Activated CD8-positive, alpha-beta memory T cell treated with anti-CD3 and anti-CD28 coated beads, Interleukin-2, amount 50 U/mL, for 4 hours (primary cell): ENCODE results near the gene NGFR.
A peak's percentile ranks its signal among the peaks of the same experiment; 100 is the strongest.

Experiments used
- DNase-seq: peaks from one replicate; pipeline ENCODE4 v3.0.0-alpha.2; 2020

The NGFR gene

GRCh38 chr17:49519781-49520180 is 24.7 kb downstream of the NGFR start:
- DNase-seq, result no peak

GRCh38 chr17:49520386-49521087 is 25.4 kb downstream of the NGFR start:
- no peak for DNase-seq

- no peak for DNase-seq
These were observed 26.0 kb downstream of the NGFR start for GRCh38 chr17:49521088-49521450.

- DNase-seq, result no peak
These were observed 26.6 kb downstream of the NGFR start for GRCh38 chr17:49521471-49522356.

DNA sequence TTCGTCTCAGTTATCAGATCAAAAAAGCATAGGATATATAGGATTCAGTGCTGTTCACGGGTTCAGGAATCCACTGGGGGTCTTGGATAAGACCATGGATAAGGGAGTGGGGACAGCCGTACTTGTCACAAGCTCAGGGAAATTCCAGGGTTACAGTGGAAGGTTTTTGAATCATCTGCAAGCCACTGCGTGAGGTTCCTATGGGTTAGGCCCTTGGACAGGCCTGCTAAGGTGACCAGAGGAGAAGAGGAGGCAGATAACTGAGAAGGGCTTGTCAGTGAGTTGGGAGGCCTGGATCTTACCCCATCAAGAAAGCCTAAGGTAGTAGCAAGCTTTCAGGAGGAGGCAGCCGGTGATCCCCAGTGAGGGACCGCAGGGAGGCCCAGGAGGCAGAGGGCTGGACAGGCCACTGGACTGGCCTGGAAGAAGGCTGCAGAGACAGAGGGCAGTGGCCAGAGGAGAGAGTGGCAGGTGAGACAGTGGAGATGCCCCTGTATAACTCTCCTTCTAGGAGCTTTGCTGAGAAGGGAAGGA is 27.3 kb downstream of the NGFR start:
- DNase-seq, result no peak

GRCh38 chr17:49523196-49523595 is 28.1 kb downstream of the NGFR start:
- no peak for DNase-seq

DNA sequence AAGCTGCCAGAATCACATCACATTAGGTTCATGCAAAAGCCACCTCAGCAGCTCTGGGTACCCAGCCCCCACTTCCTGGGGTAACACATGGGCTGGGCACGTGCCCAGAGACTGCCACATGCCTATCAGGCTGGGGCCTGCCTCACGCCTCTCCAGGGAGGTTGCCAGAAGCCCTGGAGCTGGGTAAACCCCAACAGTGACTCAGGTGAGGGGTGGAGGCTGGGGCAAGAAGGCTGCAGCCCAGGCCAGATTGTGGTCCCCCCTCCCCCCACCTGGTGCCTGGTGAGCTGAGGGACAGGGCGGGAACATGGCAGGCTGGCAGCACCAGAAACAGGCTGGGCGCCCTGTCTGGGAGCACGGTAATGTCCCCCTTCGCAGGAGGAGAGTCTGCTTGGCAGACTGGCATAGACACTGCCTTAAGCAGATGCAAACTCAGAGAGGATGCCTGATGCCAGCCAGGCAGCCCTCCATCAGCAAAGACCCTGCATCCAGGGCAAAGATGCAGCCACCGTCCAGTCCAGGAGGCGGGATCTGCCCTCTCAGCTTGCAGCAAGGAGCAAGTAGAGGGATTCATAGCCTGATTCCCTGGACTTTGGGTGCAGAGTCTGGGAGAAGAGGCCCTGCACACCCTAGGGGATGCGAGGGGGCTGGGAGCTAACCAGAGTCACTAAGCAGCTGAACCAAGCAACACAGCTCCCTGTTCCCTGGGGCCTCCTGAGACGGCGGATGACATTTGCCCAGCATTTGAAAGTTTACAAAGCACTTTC is 28.8 kb downstream of the NGFR start:
- peak; percentile 20 for DNase-seq

DNA sequence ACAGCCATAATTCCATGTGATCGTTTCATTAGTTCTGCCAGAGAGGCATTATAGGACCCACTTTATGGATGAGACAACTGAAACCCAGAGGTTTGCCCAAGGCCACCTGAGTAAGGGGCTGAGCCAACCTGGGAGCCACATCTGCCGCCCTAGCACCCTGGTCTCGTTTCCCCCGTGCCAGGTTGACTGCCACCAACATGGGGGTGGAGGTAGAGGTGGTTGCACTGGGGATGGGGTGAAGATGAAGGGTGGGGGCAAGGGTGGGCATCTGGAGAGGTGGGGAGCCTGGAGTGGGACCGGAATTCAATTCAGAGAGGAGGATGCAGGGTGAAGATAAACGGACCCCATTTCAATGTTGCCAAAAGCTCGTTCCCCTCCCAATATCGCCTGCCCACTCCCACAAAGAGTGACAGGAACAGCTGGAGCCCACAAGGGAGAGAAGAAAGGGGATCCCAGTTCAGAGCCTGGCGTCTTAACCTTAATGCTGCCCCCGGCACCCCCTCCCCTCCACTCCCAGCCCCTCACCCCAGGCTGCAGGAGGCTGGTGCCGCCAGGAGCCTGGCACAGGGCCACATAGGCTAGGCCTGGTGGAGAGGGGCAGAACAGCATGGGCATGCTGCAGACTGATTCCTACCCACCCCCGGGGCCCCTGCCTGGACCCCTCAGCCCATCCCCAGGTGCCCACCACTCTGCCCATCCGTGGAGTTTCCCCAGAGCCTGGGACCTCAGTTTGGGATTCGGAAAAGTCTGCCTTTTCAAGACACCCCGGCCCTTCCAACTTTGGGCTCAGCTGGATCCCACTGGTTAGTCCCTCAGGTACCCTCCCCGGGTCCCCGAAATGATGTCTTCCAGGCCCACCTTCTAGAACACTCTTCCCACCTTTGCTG is 29.6 kb downstream of the NGFR start:
- DNase-seq, result peak; percentile 7

DNA sequence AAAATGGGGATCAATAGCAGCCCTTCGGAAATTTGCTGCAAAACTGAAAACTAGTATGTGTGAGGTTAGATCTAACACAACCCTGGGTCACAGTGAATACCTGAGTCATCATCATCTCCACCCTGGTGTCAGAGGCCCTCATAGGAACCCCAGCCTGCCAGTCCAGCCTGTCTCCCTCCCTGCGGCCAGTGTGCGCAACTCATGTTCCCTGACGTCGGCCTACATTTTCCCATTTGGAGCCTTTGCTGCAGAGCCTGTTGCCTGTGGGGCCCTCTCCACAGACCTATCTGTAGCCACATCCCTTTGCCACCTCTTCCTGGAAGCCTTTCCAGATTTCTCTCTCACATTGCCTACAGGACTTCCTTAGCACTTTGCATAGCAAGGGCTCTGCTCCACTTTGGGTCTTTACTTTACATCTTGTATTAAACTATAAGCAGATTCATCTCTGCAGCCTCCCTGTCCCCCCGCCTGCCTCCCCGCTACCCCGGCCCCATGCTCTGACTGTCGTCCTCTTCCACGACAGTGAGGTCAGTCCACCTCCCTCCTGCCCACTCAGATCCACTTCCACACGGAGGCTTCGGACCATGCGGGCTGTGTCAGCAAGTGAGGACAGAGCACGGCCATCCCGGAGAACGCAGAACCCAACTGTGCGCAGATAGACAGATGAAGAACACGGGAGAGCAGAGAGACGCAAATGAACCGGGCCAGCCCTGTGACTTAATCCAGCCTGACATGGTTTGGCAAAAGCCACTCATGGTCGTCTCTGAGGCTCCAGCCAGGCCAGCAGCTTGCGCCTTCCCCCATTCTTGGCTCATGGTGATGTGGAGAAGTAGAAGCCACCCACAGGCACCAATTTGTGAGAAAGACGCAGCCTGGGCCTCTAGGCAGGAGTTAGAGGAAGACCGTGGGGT is 31.0 kb downstream of the NGFR start:
- peak; percentile 6 for DNase-seq

DNA sequence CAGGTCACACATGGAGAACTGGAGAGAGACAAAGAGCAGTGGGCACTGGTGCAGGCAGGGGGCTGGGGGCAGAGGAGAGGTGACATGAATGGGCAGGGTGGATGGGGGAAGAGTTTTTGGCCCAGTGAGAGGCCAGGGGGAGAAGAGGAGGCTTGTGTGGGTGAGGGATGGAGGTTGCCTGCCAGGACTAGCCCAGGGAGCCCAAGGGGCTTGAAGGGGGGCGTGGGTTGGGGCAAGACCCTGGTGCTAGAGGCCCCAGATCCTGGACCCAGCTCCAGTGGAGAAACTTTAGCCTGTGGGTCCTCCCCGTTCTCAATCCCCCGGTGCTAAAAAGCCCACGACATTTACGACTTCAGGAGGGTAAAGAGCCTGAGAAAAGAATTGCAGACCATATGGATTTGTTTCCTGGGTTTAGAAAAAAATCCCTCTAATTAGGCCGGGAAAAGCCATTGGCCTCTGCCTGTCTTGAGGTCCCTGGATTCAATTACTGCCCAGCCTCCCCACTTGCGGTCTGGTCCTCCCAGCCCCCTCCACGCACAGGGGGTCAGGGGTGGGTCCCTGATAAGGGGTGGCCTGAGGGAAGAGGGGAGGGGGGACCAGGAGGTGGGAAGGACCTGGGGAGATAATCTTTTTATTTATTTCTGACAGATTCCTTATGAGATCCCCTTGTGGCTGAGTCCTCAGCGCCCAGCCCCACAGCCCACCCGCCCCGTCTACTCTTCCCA is 33.0 kb downstream of the NGFR start:
- DNase-seq, result peak; percentile 6

- DNase-seq, result peak; percentile 5
These were observed 33.9 kb downstream of the NGFR start for GRCh38 chr17:49528966-49529365.

- no peak for DNase-seq
These were observed 35.0 kb downstream of the NGFR start for GRCh38 chr17:49530118-49530517.

GRCh38 chr17:49543860-49544259 is 48.8 kb downstream of the NGFR start:
- no peak for DNase-seq

DNA sequence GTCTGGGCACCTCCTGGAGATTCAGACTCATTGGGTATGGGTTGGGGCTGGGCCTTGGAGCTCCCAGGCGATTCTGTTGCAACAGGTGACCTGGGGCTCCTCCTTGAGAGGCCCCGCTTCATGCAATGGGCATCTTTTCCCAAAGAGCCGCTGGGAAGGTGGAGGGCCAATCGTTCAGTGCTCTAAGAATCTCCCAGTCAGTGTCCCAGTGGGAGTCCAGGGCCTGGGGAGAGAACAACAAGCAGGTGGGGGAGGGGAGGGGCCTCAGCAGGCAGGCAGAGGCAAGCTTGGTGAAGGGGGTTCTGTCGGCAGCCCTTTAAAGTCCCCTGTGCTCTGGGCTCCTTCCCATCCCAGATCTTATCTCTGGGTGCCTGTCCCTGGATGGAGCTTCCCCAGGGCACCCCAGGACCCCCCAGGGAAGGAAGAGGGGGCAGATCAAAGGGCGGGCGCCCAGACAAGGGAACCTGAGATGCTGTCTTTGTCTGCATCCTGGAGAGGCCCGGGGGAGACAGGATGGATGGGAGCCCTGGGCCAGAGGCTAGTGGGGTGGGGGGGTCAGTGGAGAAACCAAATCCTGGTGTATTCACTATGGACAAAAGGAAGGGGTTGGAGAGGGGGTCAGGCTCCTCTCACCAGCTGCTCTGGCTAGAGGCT is 50.0 kb downstream of the NGFR start:
- DNase-seq, result no peak

GRCh38 chr17:49545806-49546545 is 50.9 kb downstream of the NGFR start:
- no peak for DNase-seq

GRCh38 chr17:49546546-49547535 is 51.7 kb downstream of the NGFR start:
- DNase-seq, result no peak

GRCh38 chr17:49547566-49547965 is 52.5 kb downstream of the NGFR start:
- DNase-seq, result no peak

DNA sequence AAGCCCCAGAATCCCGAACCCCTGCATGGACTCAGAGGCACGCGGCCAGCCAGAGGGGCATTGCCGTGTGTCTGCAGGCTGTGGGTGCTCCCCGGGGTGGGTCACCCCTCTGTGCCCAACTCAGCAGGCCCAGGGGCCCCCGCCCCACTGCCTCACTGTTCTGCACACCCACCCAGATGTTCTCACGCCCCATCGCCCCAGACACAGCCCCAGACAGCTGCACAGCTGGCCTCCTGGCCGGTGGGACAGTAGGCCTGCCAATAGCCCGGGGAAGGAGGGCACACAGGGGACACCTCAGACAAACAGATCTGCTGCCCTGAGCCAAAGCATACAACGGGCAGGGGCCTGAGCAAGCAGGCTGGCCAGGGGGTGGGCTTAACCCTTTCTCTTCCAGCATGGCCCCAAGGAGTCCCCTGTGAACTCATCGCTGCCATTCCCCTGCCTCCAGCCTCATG is 53.0 kb downstream of the NGFR start:
- no peak for DNase-seq
